GM18519 (cell line): Measurements from ENCODE around the gene OR9Q1.

ENCODE experiments used
- ATAC-seq: cut with Tn5 transposase; IDR thresholded peaks from one replicate; pipeline ENCODE4 v1.9.1; 2021; ENCODE audit warnings: mild to moderate bottlenecking, moderate library complexity; ENCODE audit not compliant: unreplicated experiment, low FRiP score

Gene OR9Q1

DNA sequence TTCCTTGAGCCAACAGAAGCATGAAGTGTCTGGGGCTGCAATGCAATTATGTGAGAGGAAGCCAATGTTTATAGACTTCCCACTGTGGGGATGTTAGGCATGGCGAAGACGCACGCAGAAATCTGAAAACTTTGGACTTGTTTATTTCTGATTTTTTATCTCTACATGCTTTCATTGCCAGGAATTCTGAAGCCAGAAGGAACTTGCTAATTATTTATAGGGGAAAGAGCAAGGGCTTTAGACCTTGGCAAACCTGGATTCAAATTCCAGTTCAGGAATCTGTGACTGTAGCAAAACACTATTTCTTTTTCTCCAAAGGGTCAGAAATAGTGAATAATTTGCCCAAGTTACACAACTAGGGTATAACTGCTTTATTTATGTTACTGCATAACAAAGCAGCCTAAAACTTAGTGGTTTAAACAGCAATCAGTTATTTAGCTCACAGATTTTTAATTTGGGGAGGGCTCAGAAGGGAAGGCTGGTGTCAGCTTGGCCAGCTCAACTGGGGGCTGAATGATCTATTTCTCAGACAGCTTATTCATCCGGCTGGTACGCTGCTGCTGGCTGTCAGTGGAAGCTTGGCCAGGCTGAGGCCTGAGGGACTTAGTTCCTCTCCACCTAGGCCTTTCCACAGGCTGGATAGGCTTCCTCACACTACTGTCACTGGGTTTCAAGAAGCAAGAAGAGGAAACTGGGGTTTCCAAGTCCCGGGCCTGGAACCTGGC, 5.2 kb downstream of the OR9Q1 start:
- ATAC-seq: no peak

DNA sequence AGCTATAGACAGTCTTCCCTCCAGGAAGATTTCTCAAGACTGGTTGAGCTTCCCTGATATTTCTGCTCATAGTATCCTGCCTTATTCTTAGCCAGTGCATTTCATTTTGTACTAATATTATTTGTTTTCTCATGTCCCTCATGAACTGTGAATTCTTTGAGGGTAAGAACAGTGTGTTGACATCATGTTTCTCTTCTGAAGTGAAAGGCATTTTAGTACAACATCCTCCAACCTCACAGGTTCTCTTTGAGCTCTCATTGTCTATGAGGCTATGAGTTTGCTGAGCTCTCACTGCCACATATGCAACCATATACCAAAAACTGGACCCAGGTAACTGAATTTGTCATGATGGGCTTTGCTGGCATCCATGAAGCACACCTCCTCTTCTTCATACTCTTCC, 7.0 kb downstream of the OR9Q1 start, which contains the start of gene OR6Q1:
OR6Q1 (plus strand) TSS at position 301 of the 400 bp plus-strand sequence; CDS start at position 301, 0 bp downstream.
- ATAC-seq: no peak

DNA sequence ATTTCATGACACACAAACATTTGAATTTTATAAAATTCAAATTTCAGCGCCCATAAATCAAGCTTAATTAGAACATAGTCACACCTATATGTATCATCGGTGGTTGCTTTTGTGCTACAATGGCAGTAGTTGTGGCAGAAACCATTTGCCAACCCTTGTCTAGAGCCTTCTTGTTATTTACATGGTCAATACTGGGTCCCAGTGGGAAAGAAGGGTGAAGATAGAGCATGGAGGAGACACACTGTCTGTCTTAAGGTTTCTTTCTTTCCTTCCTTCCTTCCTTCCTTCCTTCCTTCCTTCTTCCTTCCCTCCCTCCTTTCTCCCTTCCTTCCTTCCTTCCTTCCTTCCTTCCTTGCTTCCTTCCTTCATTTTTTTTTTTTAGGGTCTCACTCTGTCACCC, 10.8 kb downstream of the OR9Q1 start:
- no peak for ATAC-seq

DNA sequence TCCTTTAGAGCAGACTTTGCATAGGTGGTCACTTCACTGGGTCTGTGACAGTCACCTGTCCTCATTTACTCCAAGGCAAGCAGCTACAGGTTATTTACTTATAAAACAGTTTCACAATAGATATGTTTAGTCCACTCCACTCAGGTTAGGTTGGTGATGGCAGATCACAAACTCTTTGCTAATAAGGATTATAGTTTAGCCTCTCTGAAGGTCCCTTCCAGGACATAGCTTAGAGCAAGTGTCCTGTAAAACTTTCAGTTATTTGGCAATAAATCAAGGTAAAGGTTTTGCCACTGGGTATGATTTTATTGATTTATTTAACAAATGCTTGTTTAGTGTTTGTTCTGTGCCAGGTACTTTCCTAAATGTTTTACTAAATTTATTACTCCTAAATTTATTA, 15.9 kb downstream of the OR9Q1 start:
- no peak for ATAC-seq

DNA sequence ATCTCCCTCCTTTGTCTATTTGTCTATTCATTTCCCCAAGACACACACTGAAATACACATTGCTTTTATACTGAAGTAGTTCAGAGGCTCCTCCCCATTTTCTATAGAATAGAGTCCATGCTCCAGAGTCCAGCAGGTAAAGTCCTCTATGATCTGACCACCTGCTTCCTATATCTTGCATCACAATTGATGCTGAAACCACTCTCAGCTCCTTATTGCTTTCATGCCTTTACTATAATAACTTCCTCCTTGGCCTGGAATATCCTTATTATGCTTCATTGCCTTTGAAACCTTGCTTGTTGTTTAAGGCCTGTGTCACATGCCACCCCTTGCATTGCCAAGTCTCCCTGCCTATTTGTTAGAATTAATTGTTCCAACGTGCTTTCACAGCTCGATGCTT, 19.7 kb downstream of the OR9Q1 start:
- ATAC-seq: no peak

DNA sequence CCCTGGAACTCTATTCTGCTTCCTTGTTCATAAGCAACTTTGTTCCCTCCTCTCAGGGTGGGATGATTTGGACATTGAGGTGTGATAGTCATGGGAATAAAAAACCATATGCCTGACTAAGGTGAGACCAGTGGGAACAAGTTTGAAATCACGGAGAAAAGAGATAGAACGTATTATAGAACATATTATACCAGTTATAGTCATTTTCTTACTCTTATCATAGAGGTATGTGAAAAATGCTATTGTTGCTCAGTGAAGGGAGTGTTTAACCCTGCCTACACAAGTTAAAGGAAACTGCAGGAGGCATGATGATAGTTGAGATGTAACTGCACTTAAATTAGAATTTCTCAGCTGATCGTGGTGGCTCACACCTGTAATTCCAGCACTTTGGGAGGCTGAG, 22.6 kb downstream of the OR9Q1 start:
- no peak for ATAC-seq

DNA sequence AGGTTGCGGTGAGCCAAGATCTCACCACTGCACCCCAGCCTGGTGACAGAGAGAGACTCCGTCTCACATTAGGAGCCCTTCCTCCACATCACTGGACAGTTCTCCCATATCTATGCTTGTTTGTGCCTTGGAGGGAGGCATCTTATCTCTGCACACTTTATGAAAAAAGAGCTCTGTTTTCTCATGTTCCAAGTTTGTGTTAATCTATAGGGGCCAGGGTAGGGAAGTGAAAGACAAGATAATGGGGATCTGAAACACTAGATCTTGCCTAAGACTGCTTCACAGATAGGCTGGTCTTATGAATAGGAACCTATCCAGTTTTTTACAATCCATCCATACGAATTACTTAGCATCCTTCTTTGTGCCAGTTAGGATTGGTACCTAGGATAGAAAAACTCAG, 24.1 kb downstream of the OR9Q1 start:
- ATAC-seq: no peak

DNA sequence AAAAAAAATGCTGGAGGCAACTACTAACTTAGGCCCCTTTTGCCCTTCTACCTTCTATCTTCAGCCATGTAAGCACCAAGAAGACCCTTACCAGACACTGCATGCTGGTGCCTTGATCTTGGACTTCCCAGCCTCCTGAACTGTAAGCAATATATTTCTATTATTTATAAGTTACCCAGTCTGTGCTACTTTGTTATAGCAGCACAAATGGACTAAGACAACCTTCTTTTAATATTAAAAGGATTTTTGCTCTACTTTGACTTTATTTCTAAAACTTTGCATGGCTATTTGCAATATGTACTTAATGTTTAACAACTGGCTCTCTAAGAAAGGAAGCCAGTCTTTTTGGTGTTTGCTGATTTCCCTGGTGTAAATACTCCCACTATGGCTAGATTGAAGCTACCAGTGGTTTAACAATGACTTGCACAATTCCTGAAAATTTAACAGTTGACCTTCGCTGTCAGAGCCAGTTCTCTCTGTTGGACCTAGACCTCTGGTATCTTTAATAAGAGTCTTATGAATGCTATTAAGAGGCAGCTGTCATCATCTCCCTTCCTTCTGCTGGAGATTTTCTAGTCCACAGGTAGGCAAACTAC, 32.2 kb downstream of the OR9Q1 start:
- no peak for ATAC-seq

DNA sequence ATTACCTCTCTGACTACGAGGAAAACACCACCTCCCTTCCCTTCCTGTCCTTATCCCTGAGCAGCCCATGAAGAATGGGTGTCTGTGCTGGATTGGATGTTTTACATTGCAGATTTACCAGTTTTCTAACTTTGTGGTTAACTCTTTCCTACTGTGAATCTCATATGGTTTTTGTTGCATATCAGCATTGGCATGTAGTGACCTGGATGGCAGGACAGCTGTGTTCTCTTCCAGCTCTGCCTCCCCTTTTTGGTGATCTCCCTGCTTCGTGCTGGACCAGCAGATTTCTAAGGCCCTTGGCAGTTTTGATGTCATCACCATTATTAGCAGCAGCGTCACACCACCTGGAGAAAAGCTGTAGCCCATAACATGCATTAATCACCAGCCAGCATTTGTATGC, 33.8 kb downstream of the OR9Q1 start:
- no peak for ATAC-seq

DNA sequence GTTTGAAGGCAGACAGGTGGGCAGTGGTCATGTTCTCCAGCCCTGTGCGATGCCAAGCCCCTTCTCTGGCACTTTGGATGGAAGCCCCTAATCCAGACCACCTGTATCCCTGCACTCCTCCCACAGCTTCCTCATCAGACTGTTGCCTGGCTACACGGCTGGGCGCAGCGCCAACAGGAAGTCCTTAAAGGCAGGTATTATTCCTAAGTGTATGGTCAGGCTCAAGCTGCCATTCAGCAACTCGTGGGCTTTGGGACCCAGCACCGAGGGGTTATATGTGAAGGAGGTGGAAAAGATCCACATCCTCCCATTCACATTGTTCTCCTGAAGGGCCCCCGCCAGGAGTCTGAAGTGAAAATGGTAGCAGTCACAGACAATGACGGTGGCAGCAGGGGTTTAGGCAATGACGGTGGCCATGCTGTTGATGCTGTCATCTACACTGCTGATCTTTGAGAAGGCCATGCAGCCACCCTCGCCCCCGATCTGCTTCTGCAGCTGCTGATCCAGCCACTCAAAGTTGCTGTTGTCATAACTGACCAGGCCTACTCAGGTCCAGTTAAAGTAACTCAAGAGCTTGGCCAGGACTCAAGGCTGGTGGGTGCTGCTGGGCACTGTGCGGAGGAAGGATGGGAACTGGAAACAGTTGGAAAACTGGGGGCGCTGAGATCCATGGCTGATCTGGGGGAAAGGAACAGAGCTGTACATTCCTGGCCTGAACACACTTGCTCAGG, 34.8 kb downstream of the OR9Q1 start:
- no peak for ATAC-seq

DNA sequence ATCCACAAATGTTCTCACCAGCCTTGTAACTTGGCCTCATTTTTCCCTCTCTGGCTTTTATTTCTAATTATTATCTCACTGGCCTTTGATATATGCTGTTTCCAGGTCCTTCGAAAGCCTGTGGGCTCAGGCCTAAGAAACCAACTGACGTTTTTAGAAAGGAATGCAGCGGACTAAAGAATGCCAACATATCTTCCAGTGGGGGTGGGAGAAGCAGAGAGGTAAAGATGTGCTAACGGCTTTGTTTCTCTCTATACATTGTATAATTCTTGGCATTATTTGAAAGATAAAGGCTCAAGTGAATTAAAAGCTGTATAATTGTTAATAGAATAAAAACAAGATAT, 35.3 kb downstream of the OR9Q1 start:
- no peak for ATAC-seq

DNA sequence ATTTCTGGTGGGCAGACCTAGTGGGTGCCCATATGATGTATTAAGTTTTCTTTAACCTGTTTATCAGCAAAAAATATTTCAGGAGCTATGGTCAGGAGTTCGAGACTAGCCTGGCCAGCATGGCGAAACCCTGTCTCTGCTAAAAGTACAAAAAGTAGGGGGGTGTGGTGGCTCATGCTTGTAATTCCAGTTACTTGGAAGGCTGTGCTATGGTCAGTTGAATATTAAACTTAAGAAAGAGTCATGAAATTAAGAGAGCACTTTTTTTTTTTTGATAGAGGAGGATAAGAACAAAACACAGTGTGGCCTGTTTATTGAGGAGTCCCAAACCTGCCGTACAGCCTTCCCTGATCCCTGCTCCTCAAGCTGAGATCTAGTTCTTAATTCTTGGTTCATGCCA, 36.9 kb downstream of the OR9Q1 start:
- no peak for ATAC-seq

DNA sequence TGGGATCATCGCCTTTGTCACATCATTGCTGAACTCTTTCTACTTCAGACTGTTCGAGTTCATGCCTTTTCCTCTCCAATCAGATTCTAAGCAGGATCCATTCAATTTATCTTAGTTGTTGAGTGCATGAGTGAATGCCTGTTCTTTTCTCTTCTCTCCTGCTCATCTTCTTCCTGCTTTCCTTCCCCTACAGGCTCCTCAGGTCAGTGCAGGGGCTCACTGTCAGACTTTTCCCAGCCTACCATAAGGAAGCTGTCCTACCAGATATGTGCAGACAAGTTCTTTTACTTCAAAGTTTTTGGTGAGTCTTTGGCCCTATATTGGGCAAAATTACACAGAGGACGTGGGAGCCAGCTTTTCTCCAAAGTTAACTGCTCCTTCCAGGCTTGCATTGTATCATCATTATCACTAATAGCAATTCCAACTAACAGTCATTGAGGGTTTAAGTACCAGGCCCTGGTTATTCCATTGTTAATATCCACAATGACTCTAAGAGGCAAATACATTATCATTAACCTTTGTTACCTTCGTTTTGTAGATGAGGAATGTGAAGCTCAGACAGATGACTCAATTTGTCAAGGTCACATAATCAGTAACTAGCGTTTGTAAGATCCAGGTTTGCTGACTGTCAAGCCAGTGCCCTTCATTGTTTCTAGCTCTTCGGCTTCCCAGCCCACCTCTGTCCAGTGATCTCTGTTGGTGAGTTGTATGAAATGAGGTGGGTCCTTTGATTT, 37.4 kb downstream of the OR9Q1 start:
- ATAC-seq: no peak

DNA sequence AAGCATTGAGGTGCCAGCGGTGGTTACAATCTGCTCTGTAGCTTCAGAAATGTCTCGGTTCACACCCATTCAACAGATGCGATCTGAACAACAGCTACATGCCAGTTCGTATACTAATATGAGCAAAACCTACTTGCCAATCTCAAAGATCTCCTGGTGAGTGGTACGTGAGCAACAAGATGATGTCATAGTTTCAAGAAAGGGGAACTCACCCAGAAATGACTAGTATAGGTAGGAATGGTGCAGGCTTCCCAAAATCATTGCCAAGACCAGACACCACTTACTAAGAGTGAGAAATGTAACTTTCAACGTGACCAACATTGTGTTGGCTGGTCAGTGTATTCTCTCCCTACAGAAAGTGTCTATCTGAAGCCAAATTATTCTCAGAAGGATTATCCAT, 38.1 kb downstream of the OR9Q1 start:
- ATAC-seq: no peak

DNA sequence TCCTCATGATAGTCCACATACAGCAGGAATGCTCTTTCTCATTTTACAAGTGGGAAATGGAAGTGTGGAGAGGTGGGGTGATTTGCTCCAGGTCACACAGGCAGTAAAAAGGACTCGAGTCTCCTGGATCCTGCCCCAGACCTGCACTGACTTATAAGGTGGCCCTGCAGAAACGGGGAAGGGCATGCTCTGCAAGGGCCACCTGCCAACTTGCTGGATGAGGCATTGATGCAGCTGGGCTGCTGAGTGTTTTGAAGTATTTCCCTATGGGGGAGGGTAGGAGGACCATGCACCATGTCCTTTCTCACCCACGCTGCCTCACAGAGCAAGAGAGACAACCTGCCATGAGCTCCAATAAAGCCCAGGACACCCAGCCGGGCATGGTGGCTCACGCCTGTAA, 44.0 kb downstream of the OR9Q1 start:
- ATAC-seq: no peak

DNA sequence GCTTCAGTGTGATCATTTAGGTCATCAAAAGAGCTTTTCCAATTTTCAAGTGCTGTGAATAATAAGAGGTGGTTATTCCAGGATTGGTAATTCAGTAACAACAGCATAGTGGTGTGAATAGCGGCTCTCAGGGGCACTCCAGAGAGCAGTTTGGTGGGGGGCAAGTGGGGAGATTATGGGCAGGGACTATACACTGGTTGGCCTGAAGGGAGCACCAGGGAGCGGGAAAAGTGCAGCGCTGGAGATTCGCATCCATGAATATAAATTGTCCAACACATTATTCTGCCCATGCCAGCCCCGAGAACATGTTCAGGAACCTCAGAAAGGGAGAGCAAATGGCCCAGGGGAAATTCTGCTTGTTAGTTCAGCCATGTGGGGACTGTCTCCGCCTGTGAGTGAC, 45.0 kb downstream of the OR9Q1 start:
- no peak for ATAC-seq

DNA sequence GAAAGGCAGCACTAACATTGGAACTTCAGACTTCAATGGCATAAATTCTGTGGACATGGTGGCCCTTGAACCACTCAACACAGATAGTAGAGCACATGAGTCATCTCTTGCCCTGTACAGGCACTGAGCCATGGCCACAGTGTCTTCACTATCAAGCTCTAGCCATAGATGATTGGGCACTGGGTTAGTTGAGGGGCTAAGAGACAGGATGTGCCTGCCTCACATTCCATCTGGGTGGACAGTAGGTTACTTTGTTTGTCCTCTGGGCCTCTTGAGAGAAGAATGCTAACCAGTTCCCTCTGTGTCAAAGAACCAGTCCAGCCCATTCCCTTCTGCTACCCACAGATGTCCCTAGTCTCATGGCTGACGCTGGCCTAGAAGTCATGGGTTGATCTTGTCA, 46.9 kb downstream of the OR9Q1 start:
- no peak for ATAC-seq

DNA sequence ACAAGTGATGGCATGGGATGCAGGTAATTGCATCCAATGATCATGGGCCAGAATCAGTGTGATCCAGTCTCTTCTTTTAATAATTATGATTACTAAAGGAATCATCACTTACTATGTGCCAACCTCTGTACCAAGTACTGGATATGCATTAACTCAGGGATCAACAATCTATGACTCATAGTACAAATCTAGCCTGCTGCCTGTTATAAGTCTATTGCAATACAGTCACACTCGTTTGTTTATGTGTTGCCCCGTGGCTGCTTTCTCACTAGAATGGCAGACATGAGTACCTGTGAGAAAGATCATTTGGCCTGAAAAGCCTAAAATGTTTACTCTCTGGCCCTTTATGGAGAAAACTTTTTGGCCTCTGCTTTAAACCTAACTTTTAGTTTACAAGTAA, 52.1 kb downstream of the OR9Q1 start:
- ATAC-seq: no peak

DNA sequence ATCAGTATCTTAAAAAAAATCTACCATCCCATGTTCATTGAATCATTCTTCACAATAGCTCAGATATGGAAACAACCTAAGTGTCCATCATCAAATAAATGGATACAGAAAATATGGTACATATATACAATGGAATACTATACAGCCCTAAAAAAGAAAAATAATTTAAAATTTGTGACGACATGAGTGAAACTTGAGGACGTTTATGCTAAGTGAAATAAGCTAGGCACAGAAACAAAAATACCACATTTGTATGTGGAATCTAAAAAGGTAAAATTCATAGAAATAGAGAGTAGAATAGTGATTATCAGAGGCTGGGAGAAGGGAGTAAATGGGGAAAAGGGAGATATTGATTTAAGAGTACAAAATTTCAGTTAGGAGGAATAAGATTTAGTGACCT, 62.8 kb downstream of the OR9Q1 start:
- ATAC-seq: no peak

DNA sequence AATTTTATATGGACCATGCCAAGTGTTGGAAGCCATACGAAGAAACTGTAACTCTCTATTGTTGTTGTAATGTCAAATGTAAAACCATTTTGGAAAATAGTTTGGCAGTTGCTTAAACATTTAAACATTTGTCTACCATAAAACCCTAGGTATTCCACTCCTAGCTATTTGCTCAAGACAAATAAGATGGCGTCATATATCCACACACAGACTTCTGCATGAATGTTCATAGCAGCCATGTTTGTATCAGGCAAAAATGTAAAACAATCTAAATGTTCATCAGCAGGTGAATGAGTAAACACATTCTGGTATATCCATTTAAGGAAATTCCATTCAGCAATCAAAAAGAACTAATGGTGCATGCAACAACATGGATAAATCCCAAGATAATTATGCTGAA, 73.8 kb downstream of the OR9Q1 start:
- no peak for ATAC-seq

DNA sequence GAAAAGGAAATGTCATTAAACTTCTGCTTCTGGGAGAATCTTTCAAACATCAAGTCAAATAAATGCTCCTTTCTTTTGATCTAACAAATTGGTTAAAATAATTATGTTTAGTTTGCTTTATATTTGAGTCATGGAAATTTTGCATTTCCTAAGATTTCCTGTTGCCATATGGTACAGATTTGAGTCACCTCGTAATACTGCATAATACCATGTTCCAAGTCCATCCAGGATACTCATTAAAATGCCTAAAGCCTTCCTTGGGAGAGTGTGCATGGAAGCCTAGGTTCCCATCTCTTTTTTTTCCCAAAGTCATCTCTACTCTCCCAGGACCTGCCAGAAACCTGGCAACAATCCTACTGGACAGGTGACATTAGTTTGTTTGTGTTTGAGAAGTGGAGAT, 97.4 kb downstream of the OR9Q1 start:
- ATAC-seq: no peak
